ENCODE data around the gene P2RX2.

- TF ChIP-seq CTCF (IDR thresholded peaks at IDR 0.05): no peak
- TF ChIP-seq POLR2A (IDR thresholded peaks at IDR 0.05): no peak
Measured at GRCh38 chr12:132630672-132631071, 12.1 kb downstream of the P2RX2 start.
